K562 (cell line): ENCODE results near the gene TMEM154. TPM values are rescaled to one million over a fixed set of nuclear protein-coding genes. Genes with fewer than 3 reads are reported as not detected.

Experiments
- CEBPZ ChIP-seq: fragments of 150-350 bp; IDR thresholded peaks from 2 replicates; pipeline ENCODE4 v1.6.1; 2014; ENCODE audit warnings: low read depth, mild to moderate bottlenecking, low read length, borderline replicate concordance
- CREM ChIP-seq: IDR thresholded peaks from 2 replicates; pipeline ENCODE4 v1.6.1; 2014; ENCODE audit warnings: antibody characterized with exemption, low read depth
- DPF2 ChIP-seq: fragments of 450-650 bp; IDR thresholded peaks from 2 replicates; pipeline ENCODE4 v1.6.1; 2016
- KLF13 ChIP-seq: fragments of 450-650 bp; IDR thresholded peaks from 2 replicates; pipeline ENCODE4 v1.6.1; 2016; ENCODE audit warnings: missing genetic modification characterization, low read depth, mild to moderate bottlenecking, missing compliant biosample characterization, moderate library complexity, borderline replicate concordance
- MAX ChIP-seq: sonication (generic); formaldehyde crosslinking; IDR thresholded peaks from 2 replicates; pipeline ENCODE4 v1.9.0; 2022; ENCODE audit warnings: mild to moderate bottlenecking, missing genetic modification reagents
- NFATC3 ChIP-seq: fragments of 450-650 bp; IDR thresholded peaks from 2 replicates; pipeline ENCODE4 v1.6.1; 2017; ENCODE audit warnings: mild to moderate bottlenecking
- NFE2 ChIP-seq: IDR thresholded peaks from 2 replicates; pipeline ENCODE4 v1.6.1; 2014; ENCODE audit warnings: antibody characterized with exemption, low read depth
- NR2C2 ChIP-seq, 2 experiments: fragments of 200-800 bp in 1 of 2; sonication (Bioruptor generic) in 1 of 2; sonication (generic) in 1 of 2; formaldehyde crosslinking in 1 of 2; IDR thresholded peaks; 2 replicates each; pipeline versions ENCODE4 v1.6.1 to v1.8.0; 2016 to 2022; ENCODE audit warnings: mild to moderate bottlenecking in 1 of 2, missing compliant biosample characterization in 1 of 2, missing genetic modification characterization in 1 of 2, missing genetic modification reagents in 1 of 2
- PBX2 ChIP-seq, 2 experiments: IDR thresholded peaks in 1 of 2; conservative IDR thresholded peaks in 1 of 2; 2 replicates each; pipeline ENCODE4 v1.6.1; 2016; ENCODE audit warnings: low read depth in 2 of 2, mild to moderate bottlenecking in 1 of 2, missing compliant biosample characterization in 1 of 2, missing genetic modification characterization in 1 of 2, moderate library complexity in 1 of 2
- SMAD3 ChIP-seq: fragments of 450-650 bp; formaldehyde crosslinking; conservative IDR thresholded peaks from 2 replicates; pipeline ENCODE4 v1.4.0; 2020; ENCODE audit warnings: mild to moderate bottlenecking
- SOX6 ChIP-seq: fragments of 450-650 bp; IDR thresholded peaks from 2 replicates; pipeline ENCODE4 v1.6.1; 2014; ENCODE audit warnings: mild to moderate bottlenecking
- VEZF1 ChIP-seq: fragments of 200-800 bp; sonication (Bioruptor generic); IDR thresholded peaks from 2 replicates; pipeline ENCODE4 v1.6.1; 2017; ENCODE audit warnings: missing genetic modification characterization, missing compliant biosample characterization
- YBX1 ChIP-seq: fragments of 450-650 bp; IDR thresholded peaks from 2 replicates; pipeline ENCODE4 v1.7.1; 2016; ENCODE audit warnings: mild to moderate bottlenecking
- ZC3H8 ChIP-seq: fragments of 450-650 bp; IDR thresholded peaks from 2 replicates; pipeline ENCODE4 v1.6.1; 2017
- ZFP30 ChIP-seq: fragments of 250-450 bp; sonication (Bioruptor Pico); IDR thresholded peaks from 2 replicates; pipeline ENCODE4 v1.8.0; 2022; ENCODE audit warnings: moderate library complexity, mild to moderate bottlenecking, inconsistent platforms, borderline replicate concordance
- ZNF263 ChIP-seq: sonication (generic); formaldehyde crosslinking; IDR thresholded peaks from 2 replicates; pipeline ENCODE4 v1.8.0; 2022; ENCODE audit warnings: mild to moderate bottlenecking, missing genetic modification reagents, borderline replicate concordance
- polyA plus RNA-seq, 8 experiments: library from polyadenylated mRNA; depleted of rRNA in 4 of 8; stranded (reverse) in 5 of 8; unstranded in 3 of 8; fragments of >200 nt; fragmentation: Nextera tagmentation in 2 of 8; fragmentation: Illumina TruSeq in 1 of 8; extraction: Ambion mirVana in 2 of 8; extraction: Trizol in 1 of 8; gene quantifications; 2 replicates each; pipeline versions ENCODE4 v1.2.1 to v1.2.3, GENCODE V29; 2011 to 2014; ENCODE audit warnings: inconsistent platforms in 1 of 8, missing spikeins in 1 of 8
- total RNA-seq, 7 experiments: library from RNA; depleted of rRNA in 6 of 7; stranded (reverse); fragments of >200 nt in 6 of 7; fragmentation: Illumina TruSeq in 2 of 7; extraction: Trizol in 2 of 7; gene quantifications; 2 replicates each; pipeline versions ENCODE4 v1.2.1 to v1.2.3, GENCODE V29; 2011 to 2021; ENCODE audit warnings: low replicate concordance in 1 of 7

TMEM154 gene
- total and polyA plus RNA-seq, 9 of the 15 experiments (the other 6 are each of a cell fraction or from before 2014, with no cell fraction given) = 0.13 to 1.8 (median 0.58) TPM

GRCh38 chr4:152579916-152580315 lies 99.9 kb downstream of the TMEM154 start (continued):
- TF ChIP-seq PBX2 (CRISPR knock-in tag; IDR thresholded peaks at IDR 0.05; ENCODE audit: low read depth) (no peak), PBX2 (tag; conservative IDR thresholded peaks at IDR 0.05; ENCODE audit: low read depth) (peak; percentile 18; the same call in 1 of the 2 replicates), SOX6 (peak; percentile 77), CEBPZ (no peak), ZNF263 (CRISPR knock-in tag) (no peak), NR2C2 (CRISPR knock-in tag; IDR thresholded peaks at IDR 0.05) (no peak), NR2C2 (tag; IDR thresholded peaks at IDR 0.05) (no peak), MAX (CRISPR knock-in tag) (no peak), DPF2 (peak; percentile 60), KLF13 (no peak), NFE2 (peak; percentile 90), CREM (0 out of 2 replicates have a peak, but pooled peaks have one; percentile 10), SMAD3 (no peak), VEZF1 (CRISPR knock-in tag) (peak; percentile 22; the same call in 1 of the 2 replicates), ZC3H8 (no peak), YBX1 (no peak), ZFP30 (no peak), NFATC3 (no peak)
